Fibroblast of villous mesenchyme (primary cell): ENCODE data around the gene ZNF749. TPM values are rescaled to one million over a fixed set of nuclear protein-coding genes. Genes with fewer than 3 reads are reported as not detected.
A peak's percentile ranks its signal among the peaks of the same experiment; 100 is the strongest.

Source experiments
- DNase-seq: peaks from one replicate; pipeline ENCODE4 v3.0.0-alpha.2; 2010; ENCODE audit warnings: low read depth
- H3K4me3 ChIP-seq: 2 replicates; pipeline ENCODE4 v1.5.1; 2011; ENCODE audit warnings: low read depth, mild to moderate bottlenecking, low read length
- small RNA-seq: library from RNA; depleted of rRNA; stranded (forward); fragments of <200 nt; gene quantifications from one replicate; pipeline ENCODE3, GENCODE V24; 2012
- total RNA-seq: library from RNA; depleted of rRNA; stranded (reverse); fragments of >200 nt; gene quantifications from 2 replicates; pipeline ENCODE4 v1.2.3, GENCODE V29; 2012
- TF ChIP-seq, protein P1 (sequence below): IDR thresholded peaks from 2 replicates; pipeline ENCODE4 v1.5.1; 2012; ENCODE audit warnings: low read depth, mild to moderate bottlenecking, low read length; ENCODE audit not compliant: insufficient read depth

ZNF749 gene
- total RNA-seq, 1 donor, result 10.8 TPM

DNA sequence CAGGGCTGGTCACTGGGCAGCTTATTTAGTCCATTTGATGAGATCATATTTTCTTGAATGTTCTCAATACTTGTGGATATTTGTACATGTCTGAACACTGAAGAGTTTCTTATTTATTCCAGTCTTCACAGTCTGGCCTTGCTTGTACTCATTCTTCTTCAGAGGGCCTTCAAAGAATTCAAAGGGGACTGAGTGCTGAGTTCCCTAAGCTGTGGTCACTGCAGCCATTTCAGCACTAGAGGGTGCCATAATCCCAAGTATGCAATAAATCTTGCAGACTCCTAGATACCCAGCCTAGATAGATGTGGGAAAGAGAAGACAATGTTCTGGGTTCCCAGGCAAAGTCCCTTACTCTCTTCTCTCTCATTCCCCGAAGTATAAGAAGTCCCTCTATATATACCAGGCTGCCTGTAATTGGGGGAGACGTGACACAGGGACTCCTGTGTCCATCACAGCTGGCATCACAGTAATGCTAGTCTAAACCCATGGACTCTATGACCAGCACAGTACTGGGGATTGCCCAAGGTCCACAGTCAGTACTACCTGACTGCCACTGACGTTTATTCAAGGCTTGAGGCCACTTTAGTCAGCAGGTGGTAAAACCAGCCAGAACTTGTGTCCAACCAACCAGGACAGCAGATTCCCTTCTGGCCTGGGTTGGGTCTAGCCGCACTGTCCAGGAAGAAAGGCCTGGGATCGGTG, 30.7 kb downstream of the ZNF749 start:
- H3K4me3 ChIP-seq, result no peak overlapping the region
- TF ChIP-seq, protein P1, sequence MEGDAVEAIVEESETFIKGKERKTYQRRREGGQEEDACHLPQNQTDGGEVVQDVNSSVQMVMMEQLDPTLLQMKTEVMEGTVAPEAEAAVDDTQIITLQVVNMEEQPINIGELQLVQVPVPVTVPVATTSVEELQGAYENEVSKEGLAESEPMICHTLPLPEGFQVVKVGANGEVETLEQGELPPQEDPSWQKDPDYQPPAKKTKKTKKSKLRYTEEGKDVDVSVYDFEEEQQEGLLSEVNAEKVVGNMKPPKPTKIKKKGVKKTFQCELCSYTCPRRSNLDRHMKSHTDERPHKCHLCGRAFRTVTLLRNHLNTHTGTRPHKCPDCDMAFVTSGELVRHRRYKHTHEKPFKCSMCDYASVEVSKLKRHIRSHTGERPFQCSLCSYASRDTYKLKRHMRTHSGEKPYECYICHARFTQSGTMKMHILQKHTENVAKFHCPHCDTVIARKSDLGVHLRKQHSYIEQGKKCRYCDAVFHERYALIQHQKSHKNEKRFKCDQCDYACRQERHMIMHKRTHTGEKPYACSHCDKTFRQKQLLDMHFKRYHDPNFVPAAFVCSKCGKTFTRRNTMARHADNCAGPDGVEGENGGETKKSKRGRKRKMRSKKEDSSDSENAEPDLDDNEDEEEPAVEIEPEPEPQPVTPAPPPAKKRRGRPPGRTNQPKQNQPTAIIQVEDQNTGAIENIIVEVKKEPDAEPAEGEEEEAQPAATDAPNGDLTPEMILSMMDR, result peak; percentile 41
- DNase-seq, result peak; percentile 23

DNA sequence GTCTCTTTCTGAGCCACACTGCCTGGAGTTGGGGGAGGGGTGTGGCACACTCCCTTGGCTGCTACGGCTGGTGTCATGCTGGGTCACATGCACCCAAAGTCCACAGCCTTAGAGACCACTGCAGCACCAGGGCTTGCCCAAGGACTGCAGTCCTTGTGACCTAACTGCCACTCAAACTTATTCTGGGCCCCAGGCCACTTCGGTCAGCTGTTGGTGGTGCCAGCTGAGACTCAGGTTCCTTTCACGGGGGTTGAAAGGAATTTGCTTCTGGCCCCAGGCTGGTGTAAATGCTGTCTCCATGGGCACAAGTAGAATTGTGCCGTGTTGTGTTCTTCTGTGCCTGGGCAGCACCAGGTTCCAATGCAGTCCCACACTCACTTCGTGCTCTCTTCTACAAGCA, 31.4 kb downstream of the ZNF749 start:
- no peak overlapping the region for H3K4me3 ChIP-seq
- TF ChIP-seq, protein P1, result no peak
- DNase-seq, result no peak

DNA sequence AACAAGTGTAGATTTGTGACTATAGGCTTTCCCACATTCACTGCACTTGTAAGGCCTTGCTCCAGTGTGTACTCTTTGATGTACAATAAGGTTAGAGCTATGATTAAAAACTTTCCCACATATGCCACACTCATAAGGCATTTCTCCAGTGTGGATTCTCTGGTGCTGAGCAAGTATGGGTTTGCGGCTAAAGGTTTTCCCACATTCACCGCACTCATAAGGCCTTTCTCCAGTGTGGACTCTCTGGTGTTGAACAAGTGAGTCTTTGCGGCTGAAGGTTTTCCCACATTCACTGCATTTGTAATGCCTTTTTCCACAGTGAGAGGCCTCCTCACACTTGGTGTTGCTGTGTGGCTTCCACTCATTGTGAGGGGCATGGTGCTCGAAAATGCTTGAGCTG, 38.5 kb downstream of the ZNF749 start:
- TF ChIP-seq, protein P1, result no peak
- peak; percentile 5 for DNase-seq
- H3K4me3 ChIP-seq, result no peak overlapping the region

DNA sequence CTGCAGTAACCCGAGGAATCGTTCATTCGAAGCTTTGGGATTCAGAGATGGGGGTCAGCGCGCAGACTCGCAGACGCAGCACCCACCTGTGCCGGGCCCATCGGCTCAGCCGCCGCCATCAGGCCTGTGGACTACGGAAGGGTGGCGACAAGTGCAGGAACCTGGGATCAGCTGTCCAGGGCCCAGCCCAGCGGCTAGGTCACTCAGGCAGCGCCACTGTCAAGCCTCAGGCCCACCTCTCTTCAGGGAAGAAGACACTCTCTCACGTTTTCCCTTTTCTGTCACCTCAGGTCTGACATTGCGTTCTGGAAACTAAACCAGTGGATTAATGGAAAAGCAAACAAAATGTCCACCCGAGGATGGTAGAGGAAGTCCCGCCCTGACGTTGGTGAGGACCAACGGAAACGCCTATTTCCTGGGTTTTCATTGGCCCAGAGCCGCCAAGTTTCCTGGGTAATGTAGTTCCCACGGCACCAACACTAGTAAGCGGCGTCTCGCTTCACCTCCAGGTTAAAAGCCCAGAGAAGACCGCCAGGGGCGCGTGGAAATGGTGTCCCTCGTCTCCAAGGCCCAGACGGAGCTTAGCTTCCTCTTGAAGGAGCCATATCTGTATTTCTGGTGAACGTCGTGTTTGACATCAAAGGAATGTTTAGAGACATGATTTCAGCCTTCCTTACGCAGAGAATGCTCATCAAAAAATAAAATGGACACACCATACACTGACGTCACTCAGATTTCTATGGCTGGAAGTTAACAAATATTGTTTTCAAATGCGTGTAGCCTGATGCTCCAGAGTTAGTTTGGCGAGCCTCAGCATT, 42.3 kb downstream of the ZNF749 start, which contains the start of gene ZNF772:
Gene ZNF772 (minus strand): TSS at position 376 of the 818 bp plus-strand sequence. CDS start 257 bp downstream, at position 119.
- H3K4me3 ChIP-seq, result peak within 1 kb of the TSS; percentile 70
- peak; percentile 96 for DNase-seq
- TF ChIP-seq, protein P1, result peak; percentile 79

DNA sequence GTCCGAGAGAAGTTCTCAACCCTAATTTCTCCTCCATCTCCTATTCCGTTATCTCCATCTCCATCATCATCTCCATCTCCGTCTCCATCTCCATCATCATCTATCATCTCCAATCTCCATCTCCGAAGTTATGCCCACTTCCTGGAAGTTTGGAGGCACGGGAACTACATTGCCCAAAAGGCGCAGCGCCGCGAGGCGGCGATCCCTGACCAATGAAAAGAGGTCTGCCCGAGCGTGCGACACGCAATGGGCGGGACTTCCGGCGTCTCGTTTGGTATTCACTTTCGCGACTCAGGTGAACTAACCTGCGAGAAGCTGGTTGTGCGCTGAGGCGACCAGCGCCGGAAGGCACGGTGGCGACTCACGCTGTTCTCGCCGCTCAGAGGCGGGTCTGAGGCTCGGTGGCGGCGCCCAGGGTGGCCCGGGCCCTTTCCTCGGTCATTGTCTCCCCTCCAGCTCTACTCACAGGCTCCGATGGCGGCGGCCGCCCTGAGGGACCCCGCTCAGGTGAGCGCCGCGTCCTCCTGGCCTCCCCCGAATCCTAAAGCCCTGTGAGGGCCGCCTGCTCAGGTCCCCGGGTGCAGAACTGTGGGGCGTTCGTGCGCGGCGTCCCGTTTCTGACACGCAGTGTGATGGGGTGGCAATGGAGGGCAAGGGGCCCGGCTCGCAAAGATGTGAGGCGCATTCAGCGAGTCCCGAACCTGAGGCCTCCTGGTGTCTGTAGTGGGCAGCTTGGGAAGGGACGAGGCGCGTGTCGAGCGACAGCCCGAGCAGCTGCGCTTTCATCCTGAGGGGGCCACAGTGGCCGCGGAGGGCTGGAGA, 52.6 kb downstream of the ZNF749 start, which contains the start of gene ZNF419:
Gene ZNF419 (plus strand): TSS at position 274 of the 822 bp plus-strand sequence. CDS start 201 bp downstream, at position 475.
- peak; percentile 77 for DNase-seq
- peak within 1 kb of the TSS; percentile 96 for H3K4me3 ChIP-seq
- TF ChIP-seq, protein P1, result peak; percentile 11

DNA sequence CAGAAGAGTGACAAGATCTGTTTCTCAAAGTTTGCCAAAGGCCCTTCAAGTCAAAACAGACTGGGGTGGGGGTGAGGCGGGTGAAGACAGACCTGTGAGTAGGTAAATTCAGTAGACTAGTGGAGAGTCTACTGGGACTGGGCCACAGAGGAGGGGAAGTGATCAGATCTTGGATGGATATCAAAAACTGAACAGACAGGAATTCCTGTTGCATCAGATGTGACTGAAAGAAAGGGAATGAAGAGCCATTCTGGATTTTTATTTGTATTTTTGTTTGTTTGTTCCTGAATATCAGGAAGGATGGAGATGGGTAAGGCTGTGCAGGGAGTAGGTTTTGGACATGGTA, 53.1 kb downstream of the ZNF749 start:
- peak overlapping the region; percentile 44 for H3K4me3 ChIP-seq
- DNase-seq, result peak; percentile 7

Small RNA genes lying within 50 kb of the gene (small RNA-seq; reads per million reads assigned to genes)
- not detected for gene VN1R107P

Other genes starting within 250 kb of the ZNF749 start
- 25.5 and 25.8 TPM in 2 replicates for gene ZNF264, start 243.8 kb upstream of the ZNF749 start, total RNA-seq
- gene AURKC, start 204.3 kb upstream of the ZNF749 start, total RNA-seq, result 0.43 and 0.64 TPM in 2 replicates
- gene ZNF805, start 194.7 kb upstream of the ZNF749 start, total RNA-seq, result 28.1 and 29.3 TPM in 2 replicates
- 86.0 and 91.1 TPM in 2 replicates for gene ZNF460, start 154.8 kb upstream of the ZNF749 start, total RNA-seq
- gene ZNF543, start 114.9 kb upstream of the ZNF749 start, total RNA-seq, result 9.7 and 10.4 TPM in 2 replicates
- gene ZNF304, start 84.1 kb upstream of the ZNF749 start, total RNA-seq, result 9.0 and 11.2 TPM in 2 replicates
- gene TRAPPC2B, start 71.8 kb upstream of the ZNF749 start, total RNA-seq, result 8.4 and 11.7 TPM in 2 replicates
- 1.9 and 6.0 TPM in 2 replicates for gene ZNF547, start 71.8 kb upstream of the ZNF749 start, total RNA-seq
- gene ZNF548, start 45.5 kb upstream of the ZNF749 start, total RNA-seq, result 15.8 and 19.0 TPM in 2 replicates
- gene ZNF17, start 24.2 kb upstream of the ZNF749 start, total RNA-seq, result 10.4 and 15.1 TPM in 2 replicates
- 0.32 and 0.86 TPM in 2 replicates for gene VN1R1, start 21.8 kb downstream of the ZNF749 start, total RNA-seq
- 10.8 and 16.1 TPM in 2 replicates for gene ZNF772, start 42.2 kb downstream of the ZNF749 start, total RNA-seq
- gene ZNF419, start 52.4 kb downstream of the ZNF749 start, total RNA-seq, result 10.4 and 13.5 TPM in 2 replicates
- gene ZNF773, start 64.6 kb downstream of the ZNF749 start, total RNA-seq, result 12.1 and 17.4 TPM in 2 replicates
- gene ZNF549, start 92.0 kb downstream of the ZNF749 start, total RNA-seq, result 4.5 and 6.5 TPM in 2 replicates
- gene ZNF550, start 124.5 kb downstream of the ZNF749 start, total RNA-seq, result 5.5 and 8.6 TPM in 2 replicates
- gene ZNF416, start 143.6 kb downstream of the ZNF749 start, total RNA-seq, result 4.5 and 6.9 TPM in 2 replicates
- 11.3 and 12.1 TPM in 2 replicates for gene ZIK1, start 148.8 kb downstream of the ZNF749 start, total RNA-seq
- gene ZNF530, start 164.6 kb downstream of the ZNF749 start, total RNA-seq, result 3.9 and 7.1 TPM in 2 replicates
- 20.0 and 21.2 TPM in 2 replicates for gene ZNF134, start 178.9 kb downstream of the ZNF749 start, total RNA-seq
- 9.3 and 11.7 TPM in 2 replicates for gene ZNF211, start 197.8 kb downstream of the ZNF749 start, total RNA-seq
- gene ZSCAN4, start 233.6 kb downstream of the ZNF749 start, total RNA-seq, result not detected in 2 replicates
- gene ZNF551, start 246.7 kb downstream of the ZNF749 start, total RNA-seq, result 6.4 and 6.5 TPM in 2 replicates